ENCODE measurements around the gene MGAT5.

Gene MGAT5

GRCh38 chr2:134369220-134369902 is 115.5 kb downstream of the MGAT5 start:
- no peak for DNase-seq

- no peak for DNase-seq
Measured at GRCh38 chr2:134370655-134371445, 117.0 kb downstream of the MGAT5 start.

GRCh38 chr2:134372141-134372540 is 118.3 kb downstream of the MGAT5 start:
- DNase-seq = no peak

GRCh38 chr2:134372611-134373131 is 118.8 kb downstream of the MGAT5 start:
- DNase-seq = no peak

GRCh38 chr2:134375935-134376334 is 122.1 kb downstream of the MGAT5 start:
- DNase-seq = no peak

GRCh38 chr2:134377730-134378129 is 123.9 kb downstream of the MGAT5 start:
- DNase-seq = no peak

GRCh38 chr2:134379293-134379692 is 125.4 kb downstream of the MGAT5 start:
- DNase-seq = no peak

- DNase-seq = no peak
Measured at GRCh38 chr2:134379722-134380121, 125.8 kb downstream of the MGAT5 start.

- DNase-seq = no peak
Measured at GRCh38 chr2:134381141-134381540, 127.3 kb downstream of the MGAT5 start.

- no peak for DNase-seq
Measured at GRCh38 chr2:134384131-134384530, 130.3 kb downstream of the MGAT5 start.

GRCh38 chr2:134385195-134385594 is 131.3 kb downstream of the MGAT5 start:
- no peak for DNase-seq

- no peak for DNase-seq
Measured at GRCh38 chr2:134386310-134386709, 132.4 kb downstream of the MGAT5 start.

GRCh38 chr2:134389381-134389780 is 135.5 kb downstream of the MGAT5 start:
- DNase-seq = no peak

- no peak for DNase-seq
Measured at GRCh38 chr2:134391751-134392160, 137.9 kb downstream of the MGAT5 start.

- no peak for DNase-seq
Measured at GRCh38 chr2:134392442-134393074, 138.7 kb downstream of the MGAT5 start.

- no peak for DNase-seq
Measured at GRCh38 chr2:134393075-134393461, 139.2 kb downstream of the MGAT5 start.

- no peak for DNase-seq
Measured at GRCh38 chr2:134395779-134396178, 141.9 kb downstream of the MGAT5 start.

- no peak for DNase-seq
Measured at GRCh38 chr2:134396493-134396892, 142.6 kb downstream of the MGAT5 start.

- no peak for DNase-seq
Measured at GRCh38 chr2:134397146-134397896, 143.4 kb downstream of the MGAT5 start.

- no peak for DNase-seq
Measured at GRCh38 chr2:134398300-134398699, 144.4 kb downstream of the MGAT5 start.

- DNase-seq = no peak
Measured at GRCh38 chr2:134399096-134399495, 145.2 kb downstream of the MGAT5 start.

GRCh38 chr2:134401081-134401497 is 147.2 kb downstream of the MGAT5 start:
- no peak for DNase-seq

- no peak for DNase-seq
Measured at GRCh38 chr2:134401789-134402188, 147.9 kb downstream of the MGAT5 start.
